K562 (cell line): ENCODE measurements around the gene RPL19. TPM values are rescaled to one million over a fixed set of nuclear protein-coding genes. Genes with fewer than 3 reads are reported as not detected.

Source experiments
- ATAC-seq: fragments of 200-7000 bp; cut with Tn5 transposase; 3 replicates; pipeline ENCODE4 v1.9.1; 2020; ENCODE audit warnings: moderate library complexity
- BruUV-seq: library from RNA; stranded (reverse); fragments of 400-500 nt; replicated peaks from 2 replicates; lab custom pipeline; 2021; lab: Mats Ljungman, UMichigan
- CTCF ChIA-PET: fragments of 300-600 bp; formaldehyde crosslinking; extraction: SDS; loops from one replicate; lab custom pipeline; 2021; ENCODE audit warnings: low intra/inter-chr PET ratio; lab: Yijun Ruan, JAX
- POLR2A ChIA-PET: fragments of 300-600, 350-650 bp; sonication (Branson Sonifier 250); formaldehyde crosslinking; extraction: SDS; loops from one replicate; lab custom pipeline; 2021; ENCODE audit warnings: antibody characterized with exemption, inconsistent platforms; lab: Yijun Ruan, JAX
- DNase-seq, 4 experiments: peaks; one replicate each; pipeline versions ENCODE4 v3.0.0 to v3.0.0-alpha.2; 2011 to 2018; ENCODE audit warnings: low spot score in 3 of 4, mixed read lengths in 3 of 4; ENCODE audit errors: extremely low read depth in 1 of 4
- FAIRE-seq: peaks from 2 replicates; lab custom pipeline; 2011; peaks lifted over from hg19 to GRCh38; lab: Jason Lieb, UNC
- H2AFZ ChIP-seq: 2 replicates; pipeline ENCODE4 v1.6.0; 2011; ENCODE audit warnings: low read depth, low read length, control low read depth, inconsistent platforms
- H3K27ac ChIP-seq: fragments of 200-600 bp; 3 replicates; pipeline ENCODE4 v1.8.0; 2011; ENCODE audit warnings: low read depth, mild to moderate bottlenecking, control low read depth, inconsistent platforms, low read length, moderate library complexity, mixed read lengths; ENCODE audit errors: extremely low read depth
- H3K27me3 ChIP-seq, 2 experiments: fragments of 300-600 bp in 1 of 2; 2 replicates in 1 of 2; 3 replicates in 1 of 2; pipeline versions ENCODE4 v1.6.0 to v1.8.0; 2011; ENCODE audit warnings: inconsistent platforms in 2 of 2, low read length in 2 of 2, mild to moderate bottlenecking in 1 of 2, mixed read lengths in 1 of 2, moderate library complexity in 1 of 2; ENCODE audit not compliant: control insufficient read depth in 2 of 2, insufficient read depth in 2 of 2
- H3K36me3 ChIP-seq: fragments of 300-600 bp; 3 replicates; pipeline ENCODE4 v1.8.0; 2011; ENCODE audit warnings: mild to moderate bottlenecking, low read length, inconsistent platforms; ENCODE audit not compliant: control insufficient read depth, insufficient read depth
- H3K4me1 ChIP-seq, 2 experiments: fragments of 200-600 bp in 1 of 2; replicated peaks in 1 of 2; 2 replicates in 1 of 2; 3 replicates in 1 of 2; pipeline versions ENCODE4 v1.5.1 to v1.8.0; 2011; ENCODE audit warnings: inconsistent platforms in 2 of 2, low read length in 2 of 2, mild to moderate bottlenecking in 1 of 2, mixed read lengths in 1 of 2, moderate library complexity in 1 of 2; ENCODE audit not compliant: control insufficient read depth in 2 of 2, insufficient read depth in 2 of 2
- H3K4me2 ChIP-seq: 2 replicates; pipeline ENCODE4 v1.6.1; 2011; ENCODE audit warnings: low read length, control low read depth, inconsistent platforms, mixed read lengths; ENCODE audit not compliant: insufficient read depth
- H3K4me3 ChIP-seq: fragments of 200-600 bp; sonication (generic), shearing (Covaris generic); 2 replicates; pipeline ENCODE4 v1.5.1; 2016; ENCODE audit warnings: control low read depth, inconsistent platforms
- H3K79me2 ChIP-seq: fragments of 200-600 bp; 3 replicates; pipeline ENCODE4 v1.8.0; 2011; ENCODE audit warnings: low read length, inconsistent platforms; ENCODE audit not compliant: control insufficient read depth, insufficient read depth
- H3K9ac ChIP-seq, 2 experiments: 2 replicates each; pipeline versions ENCODE4 v1.6.0 to v1.6.1; 2011; ENCODE audit warnings: low read depth in 2 of 2, low read length in 2 of 2, control low read depth in 1 of 2, inconsistent platforms in 1 of 2, mild to moderate bottlenecking in 1 of 2, mixed read lengths in 1 of 2; ENCODE audit not compliant: insufficient read depth in 1 of 2
- H3K9me1 ChIP-seq: one replicate; pipeline ENCODE4 v1.6.0; 2011; ENCODE audit warnings: inconsistent platforms, mild to moderate bottlenecking, low read length, moderate library complexity; ENCODE audit not compliant: control insufficient read depth, insufficient read depth
- H3K9me3 ChIP-seq: replicated peaks from 2 replicates; pipeline ENCODE4 v1.5.1; 2011; ENCODE audit warnings: low read depth, low read length, inconsistent platforms; ENCODE audit not compliant: control insufficient read depth, insufficient read depth
- H4K20me1 ChIP-seq: replicated peaks from 2 replicates; pipeline ENCODE4 v1.6.1; 2011; ENCODE audit warnings: low read length, inconsistent platforms, mixed read lengths; ENCODE audit not compliant: control insufficient read depth, insufficient read depth
- CBX8 ChIP-seq: fragments of 200-600 bp; sonication (generic); IDR thresholded peaks from 2 replicates; pipeline ENCODE4 v1.6.1; 2012; ENCODE audit warnings: borderline replicate concordance, mixed run types, low read depth, mild to moderate bottlenecking, moderate library complexity, mixed read lengths, low read length, control low read depth, inconsistent platforms; ENCODE audit not compliant: poor library complexity, severe bottlenecking; ENCODE audit errors: extremely low read depth
- CCAR2 ChIP-seq: fragments of 200-400 bp; formaldehyde crosslinking; IDR thresholded peaks from 2 replicates; pipeline ENCODE4 v1.6.1; 2017; ENCODE audit warnings: mild to moderate bottlenecking, low read depth, low read length
- CHD1 ChIP-seq: fragments of 200-600 bp; sonication (generic); IDR thresholded peaks from one replicate; pipeline ENCODE4 v1.6.1; 2012; ENCODE audit warnings: mild to moderate bottlenecking, moderate library complexity, low read length, inconsistent platforms
- CTCFL ChIP-seq: IDR thresholded peaks from 2 replicates; pipeline ENCODE4 v1.6.1; 2011; ENCODE audit warnings: borderline replicate concordance, low read depth, mild to moderate bottlenecking, moderate library complexity, low read length; ENCODE audit not compliant: insufficient read depth, poor library complexity, severe bottlenecking
- DACH1 ChIP-seq: fragments of 450-650 bp; IDR thresholded peaks from 2 replicates; pipeline ENCODE4 v1.6.1; 2018; ENCODE audit not compliant: partially characterized antibody
- GTF2A2 ChIP-seq: IDR thresholded peaks from 2 replicates; pipeline ENCODE4 v1.6.1; 2016; ENCODE audit warnings: mild to moderate bottlenecking, missing genetic modification characterization, missing compliant biosample characterization
- IRF2 ChIP-seq: sonication (generic); formaldehyde crosslinking; IDR thresholded peaks from 2 replicates; pipeline ENCODE4 v1.8.1; 2022; ENCODE audit warnings: mild to moderate bottlenecking, missing genetic modification reagents
- NR4A1 ChIP-seq, 2 experiments: fragments of 250-450 bp in 1 of 2; fragments of 450-650 bp in 1 of 2; sonication (Bioruptor Pico) in 1 of 2; IDR thresholded peaks; 2 replicates each; pipeline versions ENCODE4 v1.4.0 to v1.6.1; 2016 to 2020; ENCODE audit warnings: mild to moderate bottlenecking in 2 of 2, missing compliant biosample characterization in 1 of 2, missing genetic modification characterization in 1 of 2, moderate library complexity in 1 of 2
- RBM39 ChIP-seq: fragments of 200-400 bp; formaldehyde crosslinking; optimal IDR thresholded peaks from 2 replicates; pipeline ENCODE3; 2018; ENCODE audit warnings: low read depth, low read length
- RNF2 ChIP-seq: sonication (generic); IDR thresholded peaks from 2 replicates; pipeline ENCODE4 v1.6.1; 2016
- RUNX1 ChIP-seq: sonication (generic); IDR thresholded peaks from 2 replicates; pipeline ENCODE4 v1.6.1; 2016; ENCODE audit warnings: antibody characterized with exemption, low read depth
- SAFB ChIP-seq: fragments of 200-400 bp; formaldehyde crosslinking; IDR thresholded peaks from 2 replicates; pipeline ENCODE4 v1.6.1; 2017; ENCODE audit warnings: low read depth, low read length, borderline replicate concordance
- TRIM24 ChIP-seq, 2 experiments: fragments of 450-650 bp; IDR thresholded peaks; 2 replicates each; pipeline ENCODE4 v1.6.1; 2016
- ZKSCAN3 ChIP-seq: fragments of 250-450 bp; sonication (Bioruptor Pico); IDR thresholded peaks from 2 replicates; pipeline ENCODE4 v1.4.0; 2020
- ZNF212 ChIP-seq: fragments of 450-650 bp; formaldehyde crosslinking; IDR thresholded peaks from 2 replicates; pipeline ENCODE4 v1.4.0; 2020; ENCODE audit warnings: mild to moderate bottlenecking
- ZNF354B ChIP-seq: fragments of 250-450 bp; sonication (Bioruptor Pico); IDR thresholded peaks from 2 replicates; pipeline ENCODE4 v1.4.0; 2020
- WGBS: fragments of 100-300 bp; shearing (Covaris generic); methylation state at CpG from one replicate; pipeline ENCODE4 v1.1.6; 2016; ENCODE audit warnings: low coverage, mixed read lengths; ENCODE audit not compliant: insufficient coverage; ENCODE audit errors: missing lambda C conversion rate; 5-methylcytosine and 5-hydroxymethylcytosine counted together
- in situ Hi-C: fragments of 300-500 bp; cut with MboI; formaldehyde crosslinking; loops from 4 replicates; pipeline ENCODE4 v1.15.0; 2018; ENCODE audit warnings: inconsistent platforms, mixed read lengths
- intact Hi-C: fragments of 100-400 bp; cut with micrococcal nuclease; formaldehyde crosslinking; loops from 2 replicates; pipeline ENCODE4 v1.14.2; 2022
- polyA plus RNA-seq, 8 experiments: library from polyadenylated mRNA; depleted of rRNA in 4 of 8; stranded (reverse) in 5 of 8; unstranded in 3 of 8; fragments of >200 nt; fragmentation: Nextera tagmentation in 2 of 8; fragmentation: Illumina TruSeq in 1 of 8; extraction: Ambion mirVana in 2 of 8; extraction: Trizol in 1 of 8; gene quantifications; 2 replicates each; pipeline versions ENCODE4 v1.2.1 to v1.2.3, GENCODE V29; 2011 to 2014; ENCODE audit warnings: inconsistent platforms in 1 of 8, missing spikeins in 1 of 8
- total RNA-seq, 7 experiments: library from RNA; depleted of rRNA in 6 of 7; stranded (reverse); fragments of >200 nt in 6 of 7; fragmentation: Illumina TruSeq in 2 of 7; extraction: Trizol in 2 of 7; gene quantifications; 2 replicates each; pipeline versions ENCODE4 v1.2.1 to v1.2.3, GENCODE V29; 2011 to 2021; ENCODE audit warnings: low replicate concordance in 1 of 7

RPL19 gene
- total and polyA plus RNA-seq, 9 of the 15 experiments (the other 6 are each of a cell fraction or from before 2014, with no cell fraction given), result 2,263 to 4,614 (median 3,727) TPM

- Histone ChIP-seq H3K4me3 (no peak overlapping the region), H3K27me3 (no peaks in the 10 kb centered on the region), H3K9ac (no peak overlapping the region), H3K9me1 (no peaks in the 10 kb centered on the region), H3K4me1 (peaks cover 5 to 26% of the 10 kb centered on the region in 2 experiments; a peak in 3 of 5 replicates), H4K20me1 (peaks cover 3% of the 10 kb centered on the region), H2AFZ (no peak overlapping the region), H3K4me2 (no peak overlapping the region), H3K27ac (no peak overlapping the region), H3K79me2 (no peaks in the 10 kb centered on the region), H3K9me3 (no peaks in the 10 kb centered on the region), H3K36me3 (no peaks in the 10 kb centered on the region)
- in situ Hi-C loops (no loop called here), intact Hi-C loops (no loop called here)
- no peak for ATAC-seq
- DNase-seq, result no peak
- BruUV-seq, result no TSS peak
- CTCF ChIA-PET, result no interaction called here
- TF ChIP-seq CHD1 (no peak), CCAR2 (no peak), RUNX1 (no peak), GTF2A2 (tag) (no peak)
- no peak for FAIRE-seq
- 8% methylated on average over 3 of the region's 3 CpGs for WGBS
- POLR2A ChIA-PET, result interaction anchor here (0.7 to 1.1 kb wide), 3 partner anchors 46 to 419 kb away, joined by 3 to 5 read pairs (median 3); no protein-coding TSS in a partner anchor
Observed at GRCh38 chr17:39169518-39169917, 30.6 kb upstream of the RPL19 start.

GRCh38 chr17:39170109-39170508 lies 30.0 kb upstream of the RPL19 start:
- BruUV-seq, result no TSS peak
- Histone ChIP-seq H3K36me3 (peaks cover 1% of the 10 kb centered on the region; the same call in 1 of the 3 replicates), H4K20me1 (peaks cover 6% of the 10 kb centered on the region), H3K79me2 (no peaks in the 10 kb centered on the region), H2AFZ (no peak overlapping the region), H3K9me1 (no peaks in the 10 kb centered on the region), H3K9me3 (no peaks in the 10 kb centered on the region), H3K9ac (no peak overlapping the region), H3K27me3 (no peaks in the 10 kb centered on the region), H3K4me1 (peaks cover 5 to 24% of the 10 kb centered on the region in 2 experiments; a peak in 4 of 5 replicates), H3K27ac (no peak overlapping the region), H3K4me3 (no peak overlapping the region), H3K4me2 (no peak overlapping the region)
- POLR2A ChIA-PET, result interaction anchor here (0.7 to 1.1 kb wide), 4 partner anchors 16 to 419 kb away, joined by 3 to 5 read pairs (median 4); no protein-coding TSS in a partner anchor
- in situ Hi-C loops, result no loop called here
- FAIRE-seq (no peak), DNase-seq (no peak), ATAC-seq (no peak)
- intact Hi-C loops, result no loop called here
- CTCF ChIA-PET, result no interaction called here
- WGBS, result 35% methylated on average over 4 of the region's 4 CpGs
- TF ChIP-seq ZNF212 (CRISPR knock-in tag) (no peak), RNF2 (no peak), ZNF354B (no peak), CTCFL (no peak), NR4A1 (CRISPR knock-in tag; IDR thresholded peaks at IDR 0.05) (no peak), NR4A1 (tag; IDR thresholded peaks at IDR 0.05) (no peak), IRF2 (CRISPR knock-in tag) (no peak), TRIM24 (IDR thresholded peaks at IDR 0.05) (no peak), CBX8 (no peak), RBM39 (no peak), DACH1 (no peak), SAFB (no peak), ZKSCAN3 (CRISPR knock-in tag) (no peak)
